ENCODE results near the gene CCDC6.

Gene CCDC6

GRCh38 chr10:59831658-59832503 is 74.5 kb downstream of the CCDC6 start:
- H2BK5ac ChIP-seq (ENCODE audit: low read length): no peak overlapping the region
- no peak for DNase-seq (ENCODE audit: low spot score)
- H2AFZ ChIP-seq (ENCODE audit: low read length): no peak overlapping the region
- peaks cover 2 to 3% of the 10 kb centered on the region in 2 donors for H3K4me1 ChIP-seq (ENCODE audit: control insufficient read depth in 2 of 2, insufficient read depth in 1 of 2, low read depth in 1 of 2, low read length in 2 of 2)
- H3K18ac ChIP-seq (ENCODE audit: low read length): no peak overlapping the region
- H4K8ac ChIP-seq (ENCODE audit: low read depth, low read length): no peak overlapping the region
- H2BK120ac ChIP-seq (ENCODE audit: low read depth, low read length): no peak overlapping the region
- no CpG with 5 or more reads among the region's 5 CpGs for WGBS, 2 donors (ENCODE audit: extremely low coverage in 2 of 2, insufficient read length in 2 of 2, insufficient replicate concordance in 1 of 2)
- H3K9me3 ChIP-seq (replicated peaks in 1 of 2; ENCODE audit: control insufficient read depth in 2 of 2, insufficient read depth in 1 of 2, low read depth in 1 of 2, low read length in 2 of 2): no peaks in the 10 kb centered on the region
- peaks cover 7 to 29% of the 10 kb centered on the region in 2 donors for H3K36me3 ChIP-seq (replicated peaks in 1 of 2; ENCODE audit: control insufficient read depth in 2 of 2, insufficient read depth in 2 of 2, low read length in 2 of 2)
- no peaks in the 10 kb centered on the region for H3K27me3 ChIP-seq (ENCODE audit: control insufficient read depth in 3 of 3, insufficient read depth in 3 of 3, low read depth in 1 of 3, low read length in 3 of 3)
- H3K9ac ChIP-seq (ENCODE audit: low read depth, low read length, poor library complexity): no peak overlapping the region
- H4K91ac ChIP-seq (ENCODE audit: low read depth, low read length, poor library complexity): no peak overlapping the region
- no peak overlapping the region for H2AK5ac ChIP-seq (ENCODE audit: low read depth, low read length)
- no peak overlapping the region for H3K14ac ChIP-seq (ENCODE audit: low read length)
- no peak overlapping the region for H3K4me2 ChIP-seq (ENCODE audit: insufficient read depth, low read length, poor library complexity, severe bottlenecking)
- no peak overlapping the region for H2BK15ac ChIP-seq (ENCODE audit: low read length)
- H2BK12ac ChIP-seq (ENCODE audit: low read length): no peak overlapping the region
- no peak overlapping the region for H3K4ac ChIP-seq (ENCODE audit: low read length)
- peaks cover 3% of the 10 kb centered on the region for H3K79me1 ChIP-seq (ENCODE audit: low read depth, low read length)
- no peak overlapping the region for H3K27ac ChIP-seq (replicated peaks; ENCODE audit: low read length)
- H3K4me3 ChIP-seq (ENCODE audit: low read length in 2 of 2): no peak overlapping the region
- no peak overlapping the region for H3K23ac ChIP-seq (ENCODE audit: low read depth, low read length, poor library complexity)

- H3K27ac ChIP-seq (replicated peaks; ENCODE audit: low read length): no peak overlapping the region
- no peak overlapping the region for H4K8ac ChIP-seq (ENCODE audit: low read depth, low read length)
- no peak overlapping the region for H3K14ac ChIP-seq (ENCODE audit: low read length)
Observed at GRCh38 chr10:59830601-59831259, 75.6 kb downstream of the CCDC6 start.

GRCh38 chr10:59829601-59830000 is 76.8 kb downstream of the CCDC6 start:
- no peak overlapping the region for H2BK15ac ChIP-seq (ENCODE audit: low read length)
- no peak overlapping the region for H3K4me2 ChIP-seq (ENCODE audit: insufficient read depth, low read length, poor library complexity, severe bottlenecking)
- no peak overlapping the region for H2AFZ ChIP-seq (ENCODE audit: low read length)
- H3K18ac ChIP-seq (ENCODE audit: low read length): no peak overlapping the region
- H3K79me1 ChIP-seq (ENCODE audit: low read depth, low read length): peaks cover 2% of the 10 kb centered on the region
- H3K4me1 ChIP-seq (ENCODE audit: control insufficient read depth in 2 of 2, insufficient read depth in 1 of 2, low read depth in 1 of 2, low read length in 2 of 2): no peaks in the 10 kb centered on the region
- WGBS, 2 donors (ENCODE audit: extremely low coverage in 2 of 2, insufficient read length in 2 of 2, insufficient replicate concordance in 1 of 2): no CpG with 5 or more reads among the region's 3 CpGs
- H3K23ac ChIP-seq (ENCODE audit: low read depth, low read length, poor library complexity): no peak overlapping the region
- no peak overlapping the region for H3K9ac ChIP-seq (ENCODE audit: low read depth, low read length, poor library complexity)
- no peak overlapping the region for H4K8ac ChIP-seq (ENCODE audit: low read depth, low read length)
- H2BK12ac ChIP-seq (ENCODE audit: low read length): no peak overlapping the region
- H3K14ac ChIP-seq (ENCODE audit: low read length): no peak overlapping the region
- no peak overlapping the region for H3K4me3 ChIP-seq (ENCODE audit: low read length in 2 of 2)
- H3K27me3 ChIP-seq (ENCODE audit: control insufficient read depth in 3 of 3, insufficient read depth in 3 of 3, low read depth in 1 of 3, low read length in 3 of 3): no peaks in the 10 kb centered on the region
- no peak overlapping the region for H2BK5ac ChIP-seq (ENCODE audit: low read length)
- H4K91ac ChIP-seq (ENCODE audit: low read depth, low read length, poor library complexity): no peak overlapping the region
- DNase-seq (ENCODE audit: low spot score): no peak
- H2BK120ac ChIP-seq (ENCODE audit: low read depth, low read length): no peak overlapping the region
- peaks cover 7 to 32% of the 10 kb centered on the region in 2 donors for H3K36me3 ChIP-seq (replicated peaks in 1 of 2; ENCODE audit: control insufficient read depth in 2 of 2, insufficient read depth in 2 of 2, low read length in 2 of 2)
- no peak overlapping the region for H2AK5ac ChIP-seq (ENCODE audit: low read depth, low read length)
- no peak overlapping the region for H3K4ac ChIP-seq (ENCODE audit: low read length)
- H3K27ac ChIP-seq (replicated peaks; ENCODE audit: low read length): no peak overlapping the region
- peaks cover 0 to 3% of the 10 kb centered on the region in 2 donors for H3K9me3 ChIP-seq (replicated peaks in 1 of 2; ENCODE audit: control insufficient read depth in 2 of 2, insufficient read depth in 1 of 2, low read depth in 1 of 2, low read length in 2 of 2)

More at GRCh38 chr10:59830601-59831259, 75.6 kb downstream of the CCDC6 start:
- Histone ChIP-seq H3K79me1 (ENCODE audit: low read depth, low read length) (peaks cover 3% of the 10 kb centered on the region), H3K27me3 (ENCODE audit: control insufficient read depth in 3 of 3, insufficient read depth in 3 of 3, low read depth in 1 of 3, low read length in 3 of 3) (no peaks in the 10 kb centered on the region), H3K23ac (ENCODE audit: low read depth, low read length, poor library complexity) (no peak overlapping the region), H2BK15ac (ENCODE audit: low read length) (no peak overlapping the region), H2BK12ac (ENCODE audit: low read length) (no peak overlapping the region), H3K36me3 (replicated peaks in 1 of 2; ENCODE audit: control insufficient read depth in 2 of 2, insufficient read depth in 2 of 2, low read length in 2 of 2) (peaks cover 7 to 29% of the 10 kb centered on the region in 2 donors), H2BK120ac (ENCODE audit: low read depth, low read length) (no peak overlapping the region), H3K4me3 (ENCODE audit: low read length in 2 of 2) (no peak overlapping the region), H3K4me2 (ENCODE audit: insufficient read depth, low read length, poor library complexity, severe bottlenecking) (no peak overlapping the region), H3K18ac (ENCODE audit: low read length) (no peak overlapping the region), H2BK5ac (ENCODE audit: low read length) (no peak overlapping the region), H3K9ac (ENCODE audit: low read depth, low read length, poor library complexity) (no peak overlapping the region), H2AFZ (ENCODE audit: low read length) (no peak overlapping the region), H3K4ac (ENCODE audit: low read length) (no peak overlapping the region), H3K4me1 (ENCODE audit: control insufficient read depth in 2 of 2, insufficient read depth in 1 of 2, low read depth in 1 of 2, low read length in 2 of 2) (peaks cover 2% of the 10 kb centered on the region in 2 donors), H3K9me3 (replicated peaks in 1 of 2; ENCODE audit: control insufficient read depth in 2 of 2, insufficient read depth in 1 of 2, low read depth in 1 of 2, low read length in 2 of 2) (no peaks in the 10 kb centered on the region), H2AK5ac (ENCODE audit: low read depth, low read length) (no peak overlapping the region), H4K91ac (ENCODE audit: low read depth, low read length, poor library complexity) (no peak overlapping the region)
- no CpG with 5 or more reads among the region's 7 CpGs for WGBS, 2 donors (ENCODE audit: extremely low coverage in 2 of 2, insufficient read length in 2 of 2, insufficient replicate concordance in 1 of 2)
- peak; percentile 70 for DNase-seq (ENCODE audit: low spot score)

DNA sequence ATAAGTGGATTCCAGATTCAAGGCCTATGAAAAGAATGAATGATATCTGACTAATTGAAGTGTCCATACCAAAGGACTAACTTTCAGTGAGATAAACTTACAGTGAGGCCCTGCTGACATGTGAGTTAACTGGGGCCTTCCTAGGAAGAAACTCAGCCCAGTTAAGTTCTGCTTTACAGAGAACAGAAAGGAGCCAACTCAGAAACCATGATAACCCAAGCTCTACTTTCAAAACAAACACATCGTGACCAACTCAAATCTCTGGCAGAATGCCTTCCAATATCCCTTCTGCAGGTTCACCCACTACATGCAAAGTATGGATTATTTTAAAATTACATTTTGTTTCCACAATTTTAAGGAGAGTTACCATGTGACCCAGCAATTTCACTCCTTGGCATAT is 77.3 kb downstream of the CCDC6 start:
- Histone ChIP-seq H4K91ac (ENCODE audit: low read depth, low read length, poor library complexity) (no peak overlapping the region), H2AFZ (ENCODE audit: low read length) (no peak overlapping the region), H2BK15ac (ENCODE audit: low read length) (no peak overlapping the region), H3K4me2 (ENCODE audit: insufficient read depth, low read length, poor library complexity, severe bottlenecking) (no peak overlapping the region), H3K18ac (ENCODE audit: low read length) (no peak overlapping the region), H3K4me3 (ENCODE audit: low read length in 2 of 2) (no peak overlapping the region), H3K23ac (ENCODE audit: low read depth, low read length, poor library complexity) (no peak overlapping the region), H2BK5ac (ENCODE audit: low read length) (no peak overlapping the region), H2AK5ac (ENCODE audit: low read depth, low read length) (no peak overlapping the region), H2BK120ac (ENCODE audit: low read depth, low read length) (no peak overlapping the region), H3K27me3 (ENCODE audit: control insufficient read depth in 3 of 3, insufficient read depth in 3 of 3, low read depth in 1 of 3, low read length in 3 of 3) (no peaks in the 10 kb centered on the region), H3K4me1 (ENCODE audit: control insufficient read depth in 2 of 2, insufficient read depth in 1 of 2, low read depth in 1 of 2, low read length in 2 of 2) (no peaks in the 10 kb centered on the region), H3K27ac (replicated peaks; ENCODE audit: low read length) (no peak overlapping the region), H4K8ac (ENCODE audit: low read depth, low read length) (no peak overlapping the region), H2BK12ac (ENCODE audit: low read length) (no peak overlapping the region), H3K36me3 (replicated peaks in 1 of 2; ENCODE audit: control insufficient read depth in 2 of 2, insufficient read depth in 2 of 2, low read length in 2 of 2) (peaks cover 7 to 32% of the 10 kb centered on the region in 2 donors), H3K9me3 (replicated peaks in 1 of 2; ENCODE audit: control insufficient read depth in 2 of 2, insufficient read depth in 1 of 2, low read depth in 1 of 2, low read length in 2 of 2) (peaks cover 0 to 8% of the 10 kb centered on the region in 2 donors), H3K9ac (ENCODE audit: low read depth, low read length, poor library complexity) (no peak overlapping the region), H3K79me1 (ENCODE audit: low read depth, low read length) (peaks cover 2% of the 10 kb centered on the region), H3K4ac (ENCODE audit: low read length) (no peak overlapping the region), H3K14ac (ENCODE audit: low read length) (no peak overlapping the region)
- no peak for DNase-seq (ENCODE audit: low spot score)
- WGBS, 2 donors (ENCODE audit: extremely low coverage in 2 of 2, insufficient read length in 2 of 2, insufficient replicate concordance in 1 of 2): no CpG with 5 or more reads among the region's 1 CpG
